ENCODE data around the gene NEURL2.
"Not testable (repeated sequence)": the region's sequence is repeated elsewhere in the genome, so short reads cannot be mapped to it uniquely, and the experiment has no call there.

The NEURL2 gene, protein sequence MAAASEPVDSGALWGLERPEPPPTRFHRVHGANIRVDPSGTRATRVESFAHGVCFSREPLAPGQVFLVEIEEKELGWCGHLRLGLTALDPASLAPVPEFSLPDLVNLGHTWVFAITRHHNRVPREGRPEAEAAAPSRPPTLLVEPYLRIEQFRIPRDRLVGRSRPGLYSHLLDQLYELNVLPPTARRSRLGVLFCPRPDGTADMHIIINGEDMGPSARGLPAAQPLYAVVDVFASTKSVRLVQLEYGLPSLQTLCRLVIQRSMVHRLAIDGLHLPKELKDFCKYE

DNA sequence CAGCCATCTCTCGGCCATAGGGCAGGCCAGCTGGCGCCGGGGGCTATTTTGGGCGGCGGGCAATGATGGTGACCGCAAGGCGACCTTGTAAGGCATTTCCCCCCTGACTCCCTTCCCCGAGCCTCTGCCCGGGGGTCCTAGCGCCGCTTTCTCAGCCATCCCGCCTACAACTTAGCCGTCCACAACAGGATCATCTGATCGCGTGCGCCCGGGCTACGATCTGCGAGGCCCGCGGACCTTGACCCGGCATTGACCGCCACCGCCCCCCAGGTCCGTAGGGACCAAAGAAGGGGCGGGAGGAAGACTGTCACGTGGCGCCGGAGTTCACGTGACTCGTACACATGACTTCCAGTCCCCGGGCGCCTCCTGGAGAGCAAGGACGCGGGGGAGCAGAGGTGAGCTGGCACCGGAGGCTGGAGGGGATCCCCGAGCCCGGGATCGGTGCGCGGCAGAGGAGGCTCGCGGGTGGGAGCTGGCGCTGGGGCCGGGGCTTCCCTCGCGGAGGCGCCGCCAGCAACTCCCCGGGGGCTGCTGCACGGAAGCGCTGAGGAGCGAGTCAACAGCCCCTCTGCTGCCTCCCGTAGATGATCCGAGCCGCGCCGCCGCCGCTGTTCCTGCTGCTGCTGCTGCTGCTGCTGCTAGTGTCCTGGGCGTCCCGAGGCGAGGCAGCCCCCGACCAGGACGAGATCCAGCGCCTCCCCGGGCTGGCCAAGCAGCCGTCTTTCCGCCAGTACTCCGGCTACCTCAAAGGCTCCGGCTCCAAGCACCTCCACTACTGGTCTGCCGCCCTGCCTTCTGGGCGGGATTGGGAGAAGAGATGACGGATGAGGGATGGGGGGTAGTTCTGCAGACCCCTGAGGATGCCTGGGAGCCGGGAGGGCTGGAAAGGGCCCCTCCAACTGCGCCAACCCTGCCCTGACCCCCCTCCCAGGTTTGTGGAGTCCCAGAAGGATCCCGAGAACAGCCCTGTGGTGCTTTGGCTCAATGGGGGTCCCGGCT, at the start of gene NEURL2, which contains the start of gene CTSA:
NEURL2 (minus strand) TSS at position 224 of the 999 bp plus-strand sequence; CDS start at position 7, 217 bp downstream.
CTSA (plus strand) TSS at position 351 of the 999 bp plus-strand sequence; CDS start at position 585, 234 bp downstream.
- peak; percentile 84 for DNase-seq

DNA sequence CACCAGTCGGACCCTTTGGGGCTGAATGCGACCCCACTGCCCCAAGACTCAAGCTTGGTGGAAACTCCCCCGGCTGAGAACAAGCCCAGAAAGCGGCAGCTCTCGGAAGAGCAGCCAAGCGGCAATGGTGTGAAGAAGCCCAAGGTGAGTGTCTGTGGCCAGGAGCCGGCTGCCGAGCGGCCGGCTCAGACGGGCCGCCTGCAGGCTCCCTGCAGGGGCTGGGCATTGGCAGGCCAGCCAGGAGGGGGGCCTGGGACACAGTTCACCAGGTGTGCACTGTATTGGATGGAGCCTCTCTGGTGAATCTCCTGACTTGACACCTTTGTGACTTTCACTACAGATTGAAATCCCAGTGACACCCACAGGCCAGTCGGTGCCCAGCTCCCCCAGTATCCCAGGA, 49.5 kb upstream of the NEURL2 start:
- no peak for DNase-seq

DNA sequence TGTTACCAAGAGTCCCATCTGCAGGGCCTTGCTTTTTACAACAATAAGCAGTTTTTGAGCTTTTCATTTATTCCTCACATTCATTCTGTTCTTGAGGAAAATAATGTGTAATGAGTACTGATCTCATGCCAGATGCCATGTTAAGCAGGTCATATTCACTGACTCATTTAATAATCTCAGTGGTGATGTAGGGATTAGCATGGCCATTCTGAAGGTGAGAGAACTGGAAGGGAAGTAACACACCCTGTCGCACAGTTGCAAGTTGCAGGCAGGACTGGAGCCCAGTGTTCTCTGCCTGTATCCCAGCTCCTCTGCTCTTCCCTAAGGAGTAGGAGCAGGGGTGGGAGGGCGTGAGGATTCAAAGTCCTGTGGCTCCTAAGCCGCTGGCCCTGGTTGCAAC, 49.0 kb upstream of the NEURL2 start:
- no peak for DNase-seq

DNA sequence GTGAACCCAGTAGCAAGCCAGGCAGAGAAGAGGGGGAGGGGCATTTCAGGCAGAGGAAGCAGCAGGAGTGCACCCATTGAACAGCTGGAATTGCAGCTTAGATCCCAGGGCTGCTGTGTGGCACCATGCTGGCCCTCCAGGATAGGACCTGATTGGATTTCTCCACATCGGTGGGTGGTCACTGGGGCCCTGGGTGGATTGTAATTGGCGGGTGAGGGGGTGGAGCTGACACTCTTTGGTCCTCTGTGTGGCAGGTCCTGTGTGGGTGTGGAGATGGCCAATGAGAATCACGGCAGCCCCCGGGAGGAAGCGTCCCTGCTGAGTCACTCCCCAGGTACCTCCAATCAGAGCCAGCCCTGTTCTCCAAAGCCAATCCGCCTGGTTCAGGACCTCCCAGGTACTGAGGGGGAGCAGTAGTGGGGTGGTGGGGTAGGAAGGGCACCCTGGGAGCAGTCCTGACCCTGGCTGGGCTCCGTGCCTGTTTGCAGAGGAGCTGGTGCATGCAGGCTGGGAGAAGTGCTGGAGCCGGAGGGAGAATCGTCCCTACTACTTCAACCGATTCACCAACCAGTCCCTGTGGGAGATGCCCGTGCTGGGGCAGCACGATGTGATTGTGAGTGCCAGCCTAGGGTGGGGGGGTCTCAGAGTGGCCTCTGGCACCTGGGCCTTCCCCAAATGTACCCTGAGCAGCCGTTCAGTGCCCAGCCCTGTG, 47.9 kb upstream of the NEURL2 start:
- DNase-seq: no peak

DNA sequence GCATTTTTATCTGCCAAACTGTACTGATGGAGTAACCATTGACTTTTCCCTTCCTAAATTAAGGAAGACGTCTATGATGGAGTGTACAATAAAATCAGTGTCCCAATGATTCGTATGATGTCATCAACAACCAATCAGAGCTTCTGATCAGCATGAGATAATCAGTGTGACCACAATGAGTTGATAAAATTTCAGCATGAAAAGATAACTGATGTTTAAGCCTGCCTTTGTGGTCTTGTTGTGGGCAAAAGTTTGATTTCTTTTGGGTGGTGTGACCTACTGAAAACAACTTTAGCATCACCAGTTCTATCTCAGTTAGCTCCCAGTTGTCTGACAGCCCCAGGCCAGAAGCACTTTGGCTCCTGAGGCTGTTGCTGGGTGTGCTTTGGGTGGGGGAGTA, 46.8 kb upstream of the NEURL2 start:
- peak; percentile 31 for DNase-seq

DNA sequence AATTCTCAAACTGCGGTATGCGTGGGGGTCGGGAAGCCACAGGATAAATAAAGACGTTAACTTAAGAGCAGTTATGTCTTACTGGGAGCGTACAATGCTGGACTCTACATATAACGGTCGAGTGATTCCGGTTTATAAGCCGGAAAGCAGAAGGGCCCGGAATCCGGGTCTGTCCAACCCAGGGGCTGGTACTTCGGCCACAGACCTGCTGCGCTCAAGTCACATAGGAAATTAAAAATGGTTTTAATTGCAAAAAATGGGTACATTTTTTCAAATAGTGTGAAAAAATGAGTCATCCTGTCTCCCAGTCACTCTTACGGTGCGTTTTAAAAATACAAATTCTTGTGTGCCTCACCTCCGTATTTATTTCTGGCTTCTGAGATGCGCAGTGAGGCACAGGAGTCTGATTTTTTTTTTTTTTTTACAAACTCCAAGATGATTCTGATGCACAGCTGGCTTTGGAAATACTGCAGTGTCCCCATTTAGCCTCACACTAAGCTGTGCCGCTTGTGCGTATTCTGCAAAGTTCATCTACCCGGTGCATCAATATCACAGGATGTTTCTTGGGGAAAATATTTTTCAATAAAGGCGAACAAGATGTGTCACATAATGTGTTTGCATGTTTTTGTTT, 44.5 kb upstream of the NEURL2 start:
- no peak for DNase-seq

DNA sequence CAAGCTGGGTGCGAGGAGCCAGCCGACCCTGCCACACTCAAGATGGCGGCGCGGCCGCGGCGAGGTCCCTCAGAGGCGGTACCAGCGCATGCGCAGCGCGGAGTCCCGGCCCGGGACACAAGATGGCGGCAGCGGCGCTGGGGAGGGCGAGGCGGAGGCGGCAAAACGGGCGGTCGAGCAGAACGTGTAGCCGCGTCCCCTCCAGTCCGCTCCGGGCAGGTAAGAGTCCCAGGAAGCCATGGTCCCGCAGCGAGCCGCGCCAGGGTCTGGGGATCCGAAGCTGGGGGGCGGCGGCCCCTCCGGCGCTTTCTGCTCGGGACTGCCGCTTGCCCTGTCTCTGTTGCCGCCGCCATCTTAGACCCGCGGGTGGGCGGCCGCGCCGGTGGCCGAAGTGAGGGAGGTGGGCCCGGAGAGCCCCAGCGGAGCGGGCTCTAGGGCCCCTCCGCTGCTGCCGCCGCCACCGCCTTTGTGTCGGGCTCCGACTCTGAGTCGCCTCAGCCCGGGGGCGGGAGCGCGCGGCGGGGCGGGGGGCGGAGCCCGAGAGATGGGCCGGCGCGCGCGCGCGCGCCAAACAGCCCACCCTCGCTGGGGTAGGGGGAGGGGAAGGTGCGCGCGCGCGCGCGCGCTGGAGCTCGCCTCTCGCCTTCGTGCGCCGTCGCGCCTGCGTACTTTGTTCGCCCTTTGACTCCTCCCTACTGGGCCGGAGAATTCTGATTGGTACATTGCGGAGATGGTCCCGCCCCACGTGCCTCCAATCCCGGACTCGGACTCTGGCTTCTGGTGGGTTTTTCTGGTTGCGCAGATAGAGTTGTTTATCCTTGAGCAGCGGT, 43.8 kb upstream of the NEURL2 start, which contains the start of gene PCIF1:
PCIF1 (plus strand) TSS at position 98 of the 830 bp plus-strand sequence. CDS start 4,317 bp downstream, outside the sequence.
- DNase-seq: peak; percentile 99

DNA sequence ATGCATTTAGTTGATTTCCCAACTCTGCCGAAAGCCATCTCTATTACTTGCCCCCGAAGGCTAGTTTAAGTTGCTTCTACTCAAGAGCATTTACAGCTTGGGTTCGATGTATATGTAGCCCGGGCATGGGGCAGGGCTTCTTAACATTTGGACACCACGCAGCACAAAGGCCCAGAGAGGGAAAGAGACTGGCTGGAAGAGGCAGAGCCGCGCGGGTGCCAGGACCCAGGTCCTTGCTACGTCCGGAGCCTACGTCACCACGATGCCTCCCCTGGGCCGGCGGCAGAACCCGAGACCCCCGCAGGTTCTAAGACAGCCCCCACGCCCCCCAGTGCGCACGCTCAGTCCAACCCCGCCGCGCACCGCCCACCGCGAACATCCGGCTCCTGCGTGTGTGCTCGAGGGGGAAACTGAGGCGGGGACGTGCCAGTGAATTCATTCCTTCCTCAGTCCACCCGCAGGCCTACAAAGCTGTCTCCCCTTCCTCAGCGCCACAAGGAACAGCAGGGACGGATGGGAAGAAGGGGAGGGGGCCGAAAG, 43.1 kb upstream of the NEURL2 start:
- DNase-seq: peak; percentile 64

DNA sequence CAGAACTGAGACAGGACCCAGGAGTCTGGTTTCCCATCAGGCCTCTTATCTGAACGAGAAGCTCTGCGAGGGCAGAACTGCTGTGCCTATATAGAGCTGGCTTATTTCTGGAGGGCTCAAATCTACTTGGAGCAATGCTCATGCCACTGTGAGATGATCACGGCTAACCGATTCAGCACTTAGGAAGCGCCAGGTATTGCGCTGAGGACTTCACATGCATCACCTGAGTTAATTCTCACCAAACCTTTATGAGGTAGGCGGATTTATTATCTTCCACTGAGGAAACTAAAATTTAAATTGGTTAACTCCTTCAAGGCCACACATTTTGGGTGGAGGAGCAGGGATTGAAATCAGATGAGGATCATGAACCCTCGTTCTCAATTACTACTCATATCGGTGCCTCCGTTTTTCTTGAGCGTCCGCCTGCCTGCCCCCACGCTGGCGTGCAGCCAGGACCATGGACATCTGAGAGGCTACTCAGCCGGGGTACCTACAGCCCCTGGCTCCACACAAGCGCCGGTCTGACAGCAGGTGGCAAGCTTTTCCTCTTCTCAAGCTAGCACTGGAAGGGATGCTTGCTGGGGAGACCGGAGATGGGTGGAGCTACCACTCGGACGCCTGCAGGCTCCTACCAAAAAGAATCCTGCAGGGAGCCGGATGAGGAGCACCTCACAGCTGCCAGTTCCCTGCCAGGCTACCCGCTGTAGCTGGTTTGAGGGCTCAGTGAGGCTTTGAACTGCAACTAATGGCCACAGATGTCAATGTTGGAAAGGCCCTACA, 42.4 kb upstream of the NEURL2 start:
- DNase-seq: peak; percentile 70

DNA sequence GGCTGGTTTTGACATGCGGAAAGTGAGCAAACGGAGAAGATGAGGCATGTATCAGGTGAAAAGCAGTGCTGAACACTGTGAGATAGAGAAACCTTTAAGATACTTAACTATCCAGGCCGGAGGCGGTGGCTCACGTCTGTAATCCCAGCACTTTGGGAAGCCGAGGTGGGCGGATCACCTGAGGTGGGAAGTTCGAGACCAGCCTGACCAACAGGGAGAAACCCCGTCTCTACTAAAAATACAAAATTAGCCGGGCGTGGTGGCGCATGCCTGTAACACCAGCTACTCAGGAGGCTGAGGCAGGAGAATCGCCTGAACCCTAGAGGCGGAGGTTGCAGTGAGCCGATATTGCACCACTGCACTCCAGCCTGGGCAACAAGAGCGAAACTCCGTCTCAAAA, 40.7 kb upstream of the NEURL2 start:
- not testable (repeated sequence) for DNase-seq

DNA sequence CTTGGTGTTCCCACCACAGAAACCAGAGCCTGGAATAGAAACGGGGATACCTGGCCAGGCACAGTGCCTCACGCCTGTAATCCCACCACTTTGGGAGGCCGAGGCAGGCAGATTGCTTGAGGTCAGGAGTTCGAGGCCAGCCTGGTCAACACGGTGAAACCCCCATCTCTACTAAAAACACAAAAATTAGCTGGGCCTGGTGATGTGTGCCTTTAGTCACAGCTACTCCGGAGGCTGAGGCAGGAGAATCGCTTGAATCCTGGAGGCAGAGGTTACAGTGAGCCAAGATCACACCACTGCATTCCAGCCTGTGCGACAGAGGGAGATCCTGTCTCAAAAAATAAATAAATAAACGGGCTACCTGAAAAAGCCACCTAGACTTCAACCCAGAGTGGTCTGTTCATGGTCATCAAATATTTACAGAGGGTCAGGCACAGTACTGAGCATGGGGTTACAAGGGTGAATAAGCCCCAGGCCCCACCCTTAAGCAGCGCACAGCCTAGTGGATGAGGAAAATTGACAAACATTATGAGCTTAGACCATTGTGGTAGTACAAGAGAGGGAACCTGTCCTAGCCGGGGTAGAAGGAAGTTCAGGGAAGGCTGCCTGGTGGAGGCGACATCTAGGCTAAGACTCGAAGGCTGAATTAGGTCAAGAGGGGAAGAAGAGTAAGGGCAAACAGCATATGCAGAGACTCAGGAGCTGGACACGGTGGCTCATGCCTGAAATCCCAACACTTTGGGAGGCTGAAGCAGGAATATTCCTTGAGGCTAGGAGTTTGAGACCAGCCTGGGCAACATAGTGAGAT, 36.3 kb upstream of the NEURL2 start:
- no peak for DNase-seq

DNA sequence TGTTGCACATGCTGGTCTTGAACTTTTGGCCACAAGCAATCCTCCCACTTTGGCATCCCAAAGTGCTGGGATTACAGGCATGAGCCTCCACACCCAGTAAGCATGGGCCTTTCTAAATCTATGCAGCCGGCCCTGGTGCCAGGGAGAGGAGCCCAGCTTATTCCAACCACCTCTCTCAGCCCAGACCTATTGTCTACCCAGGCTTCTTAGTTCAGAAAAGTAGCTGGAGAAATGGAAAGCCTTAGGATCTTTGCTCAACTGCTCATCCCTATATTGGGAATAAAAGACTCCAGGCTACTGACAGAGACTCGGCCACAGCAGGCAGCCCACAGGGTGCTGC, 35.7 kb upstream of the NEURL2 start:
- DNase-seq: no peak

DNA sequence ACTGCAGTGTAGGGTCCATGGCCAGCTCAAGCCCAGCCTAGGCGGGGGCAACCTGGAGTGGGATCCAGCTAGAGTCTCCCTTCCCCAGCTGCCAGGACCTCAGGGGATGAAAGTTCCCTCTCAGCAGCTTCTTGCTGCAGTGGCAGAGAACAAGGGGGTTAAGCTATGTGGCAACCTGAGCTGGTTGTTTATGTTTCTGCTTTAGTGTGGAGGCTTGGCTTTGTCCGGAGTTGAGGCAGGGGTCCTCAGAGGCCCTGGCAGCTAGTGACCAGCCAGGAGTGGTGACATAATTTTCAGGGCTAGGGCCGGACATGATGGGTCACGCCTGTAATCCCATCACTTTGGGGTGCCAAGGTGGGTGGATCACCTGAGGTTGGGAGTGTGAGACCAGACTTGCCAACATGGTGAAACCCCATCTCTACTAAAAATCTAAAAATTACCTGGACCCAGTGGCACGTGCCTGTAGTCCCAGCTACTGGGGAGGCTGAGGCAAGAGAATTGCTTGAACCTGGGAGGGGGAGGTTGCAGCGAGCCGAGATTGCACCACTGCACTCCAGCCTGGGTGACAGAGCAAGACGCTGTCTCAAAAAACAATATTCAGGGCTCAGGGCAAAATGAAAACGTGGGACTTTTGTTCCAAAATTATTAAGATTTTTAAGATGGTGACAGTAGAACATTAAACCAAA, 35.0 kb upstream of the NEURL2 start:
- DNase-seq: no peak

DNA sequence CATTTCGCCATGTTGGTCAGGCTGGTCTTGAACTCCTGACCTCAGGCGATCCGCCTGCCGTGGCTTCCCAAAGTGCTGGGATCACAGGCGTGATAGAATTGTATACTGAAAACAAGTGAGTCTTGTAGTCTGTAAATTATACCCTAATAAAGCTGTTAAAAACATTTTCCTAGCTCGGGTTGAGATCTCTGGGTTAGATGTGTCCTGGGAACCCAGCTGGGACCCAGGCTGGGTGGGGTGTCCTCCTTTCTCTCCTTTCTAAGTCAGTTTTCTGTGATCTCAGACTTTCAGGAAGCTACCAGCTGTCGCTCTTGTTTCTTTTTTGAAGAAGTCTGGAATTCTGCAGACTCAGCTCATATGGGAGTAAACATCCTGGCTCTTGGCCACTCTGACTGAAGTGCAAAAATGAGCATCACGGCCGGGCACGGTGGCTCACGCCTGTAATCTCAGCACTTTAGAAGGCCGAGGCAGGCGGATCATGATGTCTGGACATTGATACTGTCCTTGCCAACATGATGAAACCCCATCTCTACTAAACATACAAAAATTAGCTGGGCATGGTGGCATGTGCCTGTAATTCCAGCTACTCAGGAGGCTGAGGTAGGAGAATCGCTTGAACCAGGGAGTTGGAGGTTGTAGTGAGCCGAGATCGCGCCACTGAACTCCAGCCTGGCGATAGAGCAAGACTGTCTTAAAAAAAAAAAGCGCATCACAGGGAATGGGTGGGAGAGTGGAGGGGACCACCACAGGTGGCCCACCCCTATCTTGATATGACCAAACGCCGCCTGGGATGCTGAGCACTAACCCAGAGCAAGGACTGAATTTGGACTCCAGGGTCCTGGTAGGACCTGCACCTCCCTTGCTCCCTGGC, 33.6 kb upstream of the NEURL2 start:
- DNase-seq: no peak

DNA sequence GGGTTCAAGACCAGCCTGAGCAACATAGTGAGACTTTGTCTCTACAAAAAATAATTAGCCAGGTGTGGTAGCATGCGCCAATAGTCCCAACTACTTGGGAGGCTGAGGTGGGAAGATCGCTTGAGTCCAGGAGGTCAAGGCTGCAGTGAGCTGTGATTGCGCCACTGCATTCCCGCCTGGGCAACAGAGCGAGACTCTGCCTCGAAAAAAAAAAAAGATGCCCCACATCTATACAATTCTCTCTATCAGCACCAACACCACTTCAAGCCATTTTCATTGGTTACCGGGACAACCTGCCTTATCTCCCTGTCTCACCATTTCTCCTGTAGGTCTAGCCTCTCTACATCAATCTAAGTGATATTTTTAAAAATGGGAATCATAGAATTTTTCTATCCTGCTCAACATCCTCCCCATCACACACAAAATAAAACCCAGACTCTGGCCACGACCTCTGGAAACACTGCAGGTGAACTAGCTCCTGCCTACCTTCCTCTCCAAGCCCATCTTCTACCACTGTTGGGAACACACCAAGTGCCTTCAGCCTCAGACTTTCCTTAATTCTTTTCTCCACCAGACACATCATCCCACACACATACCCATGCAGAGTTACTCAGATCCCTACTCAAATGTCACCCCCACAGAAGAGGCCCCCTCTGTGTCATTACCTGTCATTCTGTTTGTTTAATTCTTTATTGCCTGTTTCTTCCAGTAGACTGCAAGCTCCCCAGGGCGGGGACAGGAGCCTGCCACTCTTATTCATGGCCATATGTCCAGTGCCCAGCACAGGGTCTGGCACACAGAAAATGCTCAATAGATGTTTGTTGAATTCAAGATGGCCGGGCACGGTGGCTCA, 30.6 kb upstream of the NEURL2 start:
- DNase-seq: no peak

DNA sequence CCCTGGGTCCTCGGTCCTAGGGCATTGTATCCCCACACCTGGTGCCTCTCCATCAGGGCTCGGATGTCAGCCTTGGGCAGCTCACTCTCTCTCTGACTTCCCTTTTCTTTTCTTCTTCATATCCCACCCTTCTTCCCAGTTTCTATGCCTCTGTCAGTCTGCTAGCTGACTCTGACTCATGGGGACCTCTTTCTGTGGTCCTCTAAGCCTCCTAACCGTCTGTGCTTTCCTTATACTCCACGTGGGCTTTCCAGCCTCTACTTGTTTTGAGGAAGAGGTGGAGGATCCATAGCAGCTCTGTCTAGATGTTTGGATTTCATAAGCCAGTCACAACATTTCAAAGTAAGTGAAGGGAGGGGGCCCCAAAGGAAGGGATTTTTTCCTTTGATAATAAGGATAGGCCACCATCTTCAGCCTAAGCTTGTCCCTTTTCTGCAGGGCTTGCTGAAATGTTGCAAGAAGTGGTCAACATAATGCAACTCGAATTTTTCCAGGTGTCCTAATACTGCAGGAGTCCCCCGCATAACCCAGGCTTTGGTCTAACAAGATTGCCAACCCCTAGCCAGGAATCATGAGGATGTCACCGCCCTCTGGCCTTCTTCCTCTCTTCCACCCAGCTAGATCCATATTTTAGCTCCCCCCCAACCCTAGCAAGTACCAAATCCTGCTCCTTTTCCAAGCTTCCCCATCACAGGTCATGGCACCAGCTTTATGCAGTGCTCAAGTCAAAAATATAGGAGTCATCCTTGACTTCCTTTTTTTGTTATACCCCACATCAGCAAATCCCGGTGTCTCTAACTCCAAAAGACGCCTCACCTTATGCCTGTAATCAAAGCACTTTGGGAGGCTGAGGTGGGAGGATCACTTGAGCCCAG, 29.7 kb upstream of the NEURL2 start:
- DNase-seq: no peak

Measured in CD4-positive, alpha-beta T cell treated with Interleukin-10 for 1 hour (primary cell).